Tibial nerve (tissue), 4 donors: ENCODE data around the gene SSR1.

Experiments
- EP300 ChIP-seq, 2 donors: sonication (generic); formaldehyde crosslinking; IDR thresholded peaks; one replicate each; pipeline ENCODE4 v1.6.1; 2017; ENCODE audit warnings: antibody characterized with exemption in 2 of 2, mild to moderate bottlenecking in 1 of 2
- POLR2A ChIP-seq, 2 donors: fragments of 450-650 bp; IDR thresholded peaks; one replicate each; pipeline ENCODE4 v1.6.1; 2017; ENCODE audit warnings: antibody characterized with exemption in 2 of 2, mild to moderate bottlenecking in 2 of 2, moderate library complexity in 2 of 2
- TF ChIP-seq, protein P1 (sequence below), 5 experiments: fragments of 200-600 bp in 3 of 5; fragments of 450-650 bp in 2 of 5; sonication (generic) in 3 of 5; IDR thresholded peaks; one replicate each; pipeline ENCODE4 v1.5.1; 2016 to 2019; ENCODE audit warnings: antibody characterized with exemption in 5 of 5, mild to moderate bottlenecking in 3 of 5, moderate library complexity in 2 of 5

DNA sequence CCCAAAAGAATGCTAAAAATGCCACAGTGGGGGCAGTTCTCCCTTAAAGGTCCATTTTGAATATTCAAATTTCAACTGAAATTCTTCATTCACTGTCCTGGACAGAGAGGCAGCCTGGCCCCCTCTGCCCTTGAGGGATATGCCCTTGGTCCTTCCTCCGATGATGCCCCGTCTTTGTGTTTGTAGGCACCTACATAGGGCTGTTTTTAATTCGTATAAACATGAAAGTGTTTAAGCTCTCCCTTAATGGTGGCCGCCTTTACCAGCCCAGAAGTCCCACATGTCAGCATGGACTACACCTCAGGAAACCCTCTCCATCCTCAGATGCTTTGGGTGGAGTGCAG lies 70.2 kb downstream of the SSR1 start:
- TF ChIP-seq, protein P1, sequence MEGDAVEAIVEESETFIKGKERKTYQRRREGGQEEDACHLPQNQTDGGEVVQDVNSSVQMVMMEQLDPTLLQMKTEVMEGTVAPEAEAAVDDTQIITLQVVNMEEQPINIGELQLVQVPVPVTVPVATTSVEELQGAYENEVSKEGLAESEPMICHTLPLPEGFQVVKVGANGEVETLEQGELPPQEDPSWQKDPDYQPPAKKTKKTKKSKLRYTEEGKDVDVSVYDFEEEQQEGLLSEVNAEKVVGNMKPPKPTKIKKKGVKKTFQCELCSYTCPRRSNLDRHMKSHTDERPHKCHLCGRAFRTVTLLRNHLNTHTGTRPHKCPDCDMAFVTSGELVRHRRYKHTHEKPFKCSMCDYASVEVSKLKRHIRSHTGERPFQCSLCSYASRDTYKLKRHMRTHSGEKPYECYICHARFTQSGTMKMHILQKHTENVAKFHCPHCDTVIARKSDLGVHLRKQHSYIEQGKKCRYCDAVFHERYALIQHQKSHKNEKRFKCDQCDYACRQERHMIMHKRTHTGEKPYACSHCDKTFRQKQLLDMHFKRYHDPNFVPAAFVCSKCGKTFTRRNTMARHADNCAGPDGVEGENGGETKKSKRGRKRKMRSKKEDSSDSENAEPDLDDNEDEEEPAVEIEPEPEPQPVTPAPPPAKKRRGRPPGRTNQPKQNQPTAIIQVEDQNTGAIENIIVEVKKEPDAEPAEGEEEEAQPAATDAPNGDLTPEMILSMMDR (IDR thresholded peaks at IDR 0.05), result no peak
- TF ChIP-seq POLR2A (IDR thresholded peaks at IDR 0.05) (no peak), EP300 (IDR thresholded peaks at IDR 0.05) (no peak)
